Retinal pigment epithelial cell (primary cell): ENCODE results near the gene HPCAL4.

Source experiments
- DNase-seq: peaks from one replicate; pipeline ENCODE4 v3.0.0-alpha.2; 2010; ENCODE audit warnings: low read depth
- H3K4me3 ChIP-seq: 2 replicates; pipeline ENCODE4 v1.5.1; 2011; ENCODE audit warnings: mild to moderate bottlenecking, low read length, control low read depth, moderate library complexity
- TF ChIP-seq, protein P1 (sequence below): conservative IDR thresholded peaks from 2 replicates; pipeline ENCODE4 v1.5.1; 2011; ENCODE audit warnings: low read depth, low read length, control low read depth, inconsistent platforms

Gene HPCAL4

DNA sequence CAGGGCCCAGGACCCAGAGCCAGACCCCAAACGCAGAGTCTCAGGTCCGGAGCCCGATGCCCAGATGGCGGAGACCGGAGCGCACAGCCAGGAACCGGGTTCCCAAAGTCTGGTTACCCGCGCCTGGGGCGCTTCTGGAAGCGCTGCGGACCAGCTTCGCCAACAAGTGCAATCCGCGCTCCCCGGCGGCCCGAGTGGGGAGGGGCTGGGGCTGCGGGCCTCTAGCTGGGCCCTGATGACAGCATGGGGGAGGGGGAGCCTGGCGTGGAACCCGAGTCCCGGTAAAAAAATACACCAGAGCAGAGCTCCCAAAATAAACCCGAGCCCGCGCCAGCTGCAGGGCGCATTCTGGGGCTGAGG is 19.8 kb downstream of the HPCAL4 start:
- DNase-seq, result no peak
- TF ChIP-seq, protein P1, sequence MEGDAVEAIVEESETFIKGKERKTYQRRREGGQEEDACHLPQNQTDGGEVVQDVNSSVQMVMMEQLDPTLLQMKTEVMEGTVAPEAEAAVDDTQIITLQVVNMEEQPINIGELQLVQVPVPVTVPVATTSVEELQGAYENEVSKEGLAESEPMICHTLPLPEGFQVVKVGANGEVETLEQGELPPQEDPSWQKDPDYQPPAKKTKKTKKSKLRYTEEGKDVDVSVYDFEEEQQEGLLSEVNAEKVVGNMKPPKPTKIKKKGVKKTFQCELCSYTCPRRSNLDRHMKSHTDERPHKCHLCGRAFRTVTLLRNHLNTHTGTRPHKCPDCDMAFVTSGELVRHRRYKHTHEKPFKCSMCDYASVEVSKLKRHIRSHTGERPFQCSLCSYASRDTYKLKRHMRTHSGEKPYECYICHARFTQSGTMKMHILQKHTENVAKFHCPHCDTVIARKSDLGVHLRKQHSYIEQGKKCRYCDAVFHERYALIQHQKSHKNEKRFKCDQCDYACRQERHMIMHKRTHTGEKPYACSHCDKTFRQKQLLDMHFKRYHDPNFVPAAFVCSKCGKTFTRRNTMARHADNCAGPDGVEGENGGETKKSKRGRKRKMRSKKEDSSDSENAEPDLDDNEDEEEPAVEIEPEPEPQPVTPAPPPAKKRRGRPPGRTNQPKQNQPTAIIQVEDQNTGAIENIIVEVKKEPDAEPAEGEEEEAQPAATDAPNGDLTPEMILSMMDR, result no peak
- peak overlapping the region; percentile 28 for H3K4me3 ChIP-seq

DNA sequence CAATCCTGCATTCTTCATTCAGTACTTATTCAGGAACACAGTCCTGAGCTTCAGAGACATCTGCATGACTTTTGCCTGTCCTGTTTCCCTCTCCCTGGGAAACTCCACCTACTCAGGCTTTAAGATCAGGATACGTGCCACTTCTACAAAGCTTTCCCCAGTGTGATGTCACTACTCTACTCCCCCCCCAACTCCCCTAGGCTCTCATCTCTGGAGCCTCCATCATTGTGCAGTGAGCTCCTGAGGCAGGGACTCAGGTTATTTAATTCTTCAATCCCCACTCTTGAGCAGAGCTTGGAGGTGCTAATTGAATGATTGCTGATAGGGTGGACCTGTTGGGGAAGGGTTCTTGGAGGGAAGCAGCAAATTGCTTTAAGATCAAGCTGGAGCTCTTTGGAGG is 20.5 kb downstream of the HPCAL4 start:
- DNase-seq, result no peak
- no peak overlapping the region for H3K4me3 ChIP-seq
- TF ChIP-seq, protein P1, result no peak

- DNase-seq, result no peak
- TF ChIP-seq, protein P1, result no peak
- no peak overlapping the region for H3K4me3 ChIP-seq
These were observed 22.3 kb downstream of the HPCAL4 start for GRCh38 chr1:39668894-39669293.

- DNase-seq, result no peak
- H3K4me3 ChIP-seq, result no peak overlapping the region
- TF ChIP-seq, protein P1, result no peak
These were observed 23.1 kb downstream of the HPCAL4 start for GRCh38 chr1:39668111-39668510.

- TF ChIP-seq, protein P1, result no peak
- DNase-seq, result no peak
- no peak overlapping the region for H3K4me3 ChIP-seq
These were observed 24.5 kb downstream of the HPCAL4 start for GRCh38 chr1:39666772-39667171.

DNA sequence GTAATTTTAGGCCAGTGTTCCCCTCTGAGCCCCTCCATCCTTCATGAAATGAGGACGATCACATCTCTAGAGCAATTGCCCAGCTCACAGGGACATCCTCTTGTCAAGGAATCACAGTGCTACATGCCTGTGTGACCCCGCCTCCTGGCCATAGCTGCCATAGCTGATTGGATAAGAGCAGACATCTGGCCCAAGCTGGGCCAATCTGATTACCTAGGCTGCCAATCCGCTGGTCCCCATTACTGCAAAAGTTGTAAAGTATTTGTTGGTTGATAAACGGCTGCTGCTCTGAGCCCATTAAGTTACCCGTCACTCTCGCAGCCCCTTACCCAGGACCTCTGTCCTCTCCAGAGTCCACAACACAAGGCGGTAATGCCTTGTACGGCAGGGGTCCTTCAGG is 27.7 kb downstream of the HPCAL4 start:
- no peak for DNase-seq
- TF ChIP-seq, protein P1, result no peak

GRCh38 chr1:39662861-39663260 is 28.4 kb downstream of the HPCAL4 start:
- TF ChIP-seq, protein P1, result no peak
- DNase-seq, result no peak

More for the DNA sequence above, 27.7 kb downstream of the HPCAL4 start:
- H3K4me3 ChIP-seq, result no peak overlapping the region

More at GRCh38 chr1:39662861-39663260, 28.4 kb downstream of the HPCAL4 start:
- H3K4me3 ChIP-seq, result no peak overlapping the region
